RWPE2 (cell line): ENCODE measurements around the gene CCDC74B.
"Not testable (repeated sequence)": the region's sequence is repeated elsewhere in the genome, so short reads cannot be mapped to it uniquely, and the experiment has no call there.

Experiments used
- ATAC-seq: fragments of 200-7000 bp; cut with Tn5 transposase; 3 replicates; pipeline ENCODE4 v1.9.1; 2021; ENCODE audit warnings: low read depth
- DNase-seq: peaks from one replicate; pipeline ENCODE4 v3.0.0-alpha.2; 2020; ENCODE audit warnings: low spot score
- H3K27ac ChIP-seq: fragments of 450-650 bp; 2 replicates; pipeline ENCODE4 v1.5.1; 2017; ENCODE audit warnings: mild to moderate bottlenecking; ENCODE audit not compliant: poor library complexity, severe bottlenecking
- H3K27me3 ChIP-seq: fragments of 250-450 bp; sonication (Bioruptor Pico); 2 replicates; pipeline ENCODE4 v1.5.1; 2021; ENCODE audit warnings: mild to moderate bottlenecking, moderate library complexity; ENCODE audit not compliant: insufficient read depth, poor library complexity, severe bottlenecking
- H3K36me3 ChIP-seq: fragments of 250-450 bp; sonication (Bioruptor Pico); 2 replicates; pipeline ENCODE4 v1.5.1; 2020; ENCODE audit warnings: low read depth, mild to moderate bottlenecking, moderate library complexity
- H3K4me1 ChIP-seq: fragments of 250-450 bp; sonication (Bioruptor Pico); 2 replicates; pipeline ENCODE4 v1.5.1; 2021; ENCODE audit warnings: mild to moderate bottlenecking, moderate library complexity; ENCODE audit not compliant: insufficient read depth, poor library complexity, severe bottlenecking
- H3K4me3 ChIP-seq: fragments of 250-450 bp; sonication (Bioruptor Pico); 2 replicates; pipeline ENCODE4 v1.5.1; 2021; ENCODE audit warnings: mild to moderate bottlenecking, moderate library complexity; ENCODE audit not compliant: severe bottlenecking
- H3K9me3 ChIP-seq: fragments of 250-450 bp; sonication (Bioruptor Pico); 2 replicates; pipeline ENCODE4 v1.5.1; 2021; ENCODE audit warnings: mild to moderate bottlenecking, moderate library complexity; ENCODE audit not compliant: severe bottlenecking
- TF ChIP-seq, protein P1 (sequence below): fragments of 450-650 bp; IDR thresholded peaks from one replicate; pipeline ENCODE4 v1.5.1; 2017; ENCODE audit warnings: mild to moderate bottlenecking, moderate library complexity; ENCODE audit not compliant: poor library complexity, severe bottlenecking

The CCDC74B gene

DNA sequence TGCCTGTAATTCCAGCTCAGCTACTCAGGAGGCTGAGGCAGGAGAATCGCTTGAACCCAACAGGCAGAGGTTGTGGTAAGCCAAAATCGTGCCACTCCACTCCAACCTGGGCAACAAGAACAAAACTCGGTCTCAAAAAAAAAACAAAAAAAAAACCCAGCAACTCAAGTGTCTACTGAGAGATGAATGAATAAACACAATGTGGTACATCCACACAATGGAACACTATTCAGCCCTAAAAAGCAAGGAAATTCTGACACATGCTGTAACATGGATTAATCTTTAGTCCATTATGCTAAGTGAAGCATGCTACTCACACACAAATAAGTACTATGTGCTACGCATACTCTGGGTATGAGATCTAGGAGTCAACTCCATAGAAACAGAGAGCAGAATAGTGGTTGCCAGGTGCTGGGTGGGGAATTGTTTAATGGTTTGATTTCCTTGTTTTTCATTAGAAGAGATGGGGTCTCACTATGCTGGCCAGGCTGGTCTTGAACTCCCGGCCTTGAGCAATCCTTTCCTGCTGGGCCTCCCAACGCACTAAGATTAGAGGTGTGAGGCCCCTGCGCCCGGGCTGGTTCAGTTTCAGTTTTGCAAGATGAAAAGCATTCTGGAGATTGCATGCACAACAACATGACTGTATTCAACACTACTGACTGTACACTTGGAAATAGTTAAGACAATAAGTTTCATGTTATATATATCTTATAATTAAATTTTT, 20.5 kb upstream of the CCDC74B start:
- H3K4me1 ChIP-seq = no peaks in the 10 kb centered on the region
- H3K36me3 ChIP-seq = peaks cover 35% of the 10 kb centered on the region; the same call in 1 of the 2 replicates
- TF ChIP-seq, protein P1, sequence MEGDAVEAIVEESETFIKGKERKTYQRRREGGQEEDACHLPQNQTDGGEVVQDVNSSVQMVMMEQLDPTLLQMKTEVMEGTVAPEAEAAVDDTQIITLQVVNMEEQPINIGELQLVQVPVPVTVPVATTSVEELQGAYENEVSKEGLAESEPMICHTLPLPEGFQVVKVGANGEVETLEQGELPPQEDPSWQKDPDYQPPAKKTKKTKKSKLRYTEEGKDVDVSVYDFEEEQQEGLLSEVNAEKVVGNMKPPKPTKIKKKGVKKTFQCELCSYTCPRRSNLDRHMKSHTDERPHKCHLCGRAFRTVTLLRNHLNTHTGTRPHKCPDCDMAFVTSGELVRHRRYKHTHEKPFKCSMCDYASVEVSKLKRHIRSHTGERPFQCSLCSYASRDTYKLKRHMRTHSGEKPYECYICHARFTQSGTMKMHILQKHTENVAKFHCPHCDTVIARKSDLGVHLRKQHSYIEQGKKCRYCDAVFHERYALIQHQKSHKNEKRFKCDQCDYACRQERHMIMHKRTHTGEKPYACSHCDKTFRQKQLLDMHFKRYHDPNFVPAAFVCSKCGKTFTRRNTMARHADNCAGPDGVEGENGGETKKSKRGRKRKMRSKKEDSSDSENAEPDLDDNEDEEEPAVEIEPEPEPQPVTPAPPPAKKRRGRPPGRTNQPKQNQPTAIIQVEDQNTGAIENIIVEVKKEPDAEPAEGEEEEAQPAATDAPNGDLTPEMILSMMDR = no peak
- H3K9me3 ChIP-seq = no peaks in the 10 kb centered on the region
- no peak overlapping the region for H3K4me3 ChIP-seq
- ATAC-seq = no peak
- no peak overlapping the region for H3K27ac ChIP-seq
- no peaks in the 10 kb centered on the region for H3K27me3 ChIP-seq
- no peak for DNase-seq

DNA sequence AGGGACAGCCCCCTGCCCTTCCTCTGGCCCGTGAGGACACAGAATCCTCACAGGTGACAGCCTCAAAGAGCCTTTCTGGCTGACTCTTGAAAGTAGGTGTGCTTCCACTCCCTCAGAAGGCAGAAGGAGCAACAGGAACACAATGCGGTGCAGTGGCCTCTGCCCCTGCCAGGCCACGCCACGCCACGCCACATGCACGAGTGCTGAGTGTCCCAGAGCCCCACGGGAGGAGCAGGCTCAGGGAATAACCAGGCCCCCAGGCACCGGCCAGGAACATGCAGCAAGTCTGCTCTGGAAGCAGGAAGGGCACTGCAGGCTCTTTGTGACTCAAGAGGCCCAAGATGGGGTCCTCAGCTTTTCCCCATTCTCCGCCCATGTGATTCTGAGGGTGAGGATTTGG, 18.1 kb upstream of the CCDC74B start:
- H3K36me3 ChIP-seq = peaks cover 33% of the 10 kb centered on the region; the same call in 1 of the 2 replicates
- TF ChIP-seq, protein P1 = no peak

DNA sequence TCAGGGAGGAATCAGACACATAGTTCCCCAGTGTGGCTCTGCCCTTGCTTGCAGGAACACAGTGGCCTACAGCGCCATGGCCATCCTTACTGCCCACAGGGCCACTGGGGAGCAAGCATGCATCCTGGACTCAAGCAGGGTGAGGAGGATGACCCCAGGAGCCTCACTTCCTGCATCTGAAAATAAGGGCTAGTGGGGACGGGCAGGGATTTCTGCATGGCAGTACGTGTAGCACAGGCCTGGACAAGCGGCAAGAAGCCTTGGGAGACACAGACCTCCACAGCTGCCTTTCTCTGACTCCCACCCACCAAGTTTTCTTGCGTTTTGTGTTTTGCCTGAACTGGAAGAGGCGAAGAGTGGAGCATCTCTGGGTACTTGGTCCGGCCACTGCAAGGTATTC, 17.6 kb upstream of the CCDC74B start:
- not testable (repeated sequence) for H3K4me3 ChIP-seq, H3K27ac ChIP-seq, H3K9me3 ChIP-seq, ATAC-seq, DNase-seq, H3K4me1 ChIP-seq, H3K27me3 ChIP-seq
- H3K36me3 ChIP-seq = peaks cover 28% of the 10 kb centered on the region; the same call in 1 of the 2 replicates

More for the DNA sequence above, 18.1 kb upstream of the CCDC74B start:
- no peaks in the 10 kb centered on the region for H3K27me3 ChIP-seq
- DNase-seq = no peak
- H3K4me3 ChIP-seq = no peak overlapping the region
- H3K9me3 ChIP-seq = no peaks in the 10 kb centered on the region
- H3K4me1 ChIP-seq = no peaks in the 10 kb centered on the region
- no peak overlapping the region for H3K27ac ChIP-seq
- no peak for ATAC-seq

DNA sequence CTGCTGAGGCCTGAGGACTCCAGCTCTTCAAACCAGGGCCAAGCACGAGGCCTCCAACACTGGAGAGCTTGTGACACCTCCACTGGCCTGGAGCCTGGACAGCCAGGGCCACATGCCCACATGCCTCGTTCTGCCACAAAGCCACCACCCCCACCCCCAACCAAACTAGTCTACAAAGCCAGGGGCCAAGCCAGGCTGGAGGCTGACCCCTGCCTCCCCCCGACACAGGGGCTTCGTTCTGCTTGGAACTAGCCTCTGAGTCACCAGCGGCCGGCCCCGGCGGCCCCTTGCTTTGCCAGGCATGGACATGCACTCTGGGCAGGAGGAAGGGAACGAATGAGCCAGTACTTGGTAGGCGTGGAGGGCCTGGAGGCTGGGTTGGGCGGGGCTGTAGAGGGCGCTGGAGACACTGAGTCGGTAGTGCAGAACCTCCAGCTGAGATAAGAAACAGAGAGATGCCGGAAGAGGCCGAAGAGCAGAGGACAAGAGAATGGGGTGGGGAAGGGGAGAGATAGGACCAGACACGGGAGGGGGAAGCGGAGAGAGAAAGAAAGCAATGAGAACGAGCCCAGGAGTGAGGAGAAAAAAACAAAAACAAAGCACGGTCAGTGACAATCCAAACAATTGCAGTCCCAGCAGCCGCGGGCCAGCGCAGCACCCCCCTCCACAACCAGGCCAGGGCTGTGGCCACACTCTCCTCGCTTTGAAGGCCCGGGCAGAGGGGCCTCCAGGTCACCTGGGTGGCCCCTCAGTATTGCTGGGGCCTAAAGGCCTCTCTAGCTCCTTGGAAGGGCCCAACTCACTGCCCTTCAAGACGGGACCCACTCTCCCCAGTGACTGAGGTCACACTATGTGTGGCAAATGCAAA, 16.2 kb upstream of the CCDC74B start:
- H3K36me3 ChIP-seq = peaks cover 18% of the 10 kb centered on the region; the same call in 1 of the 2 replicates
- ATAC-seq, H3K4me3 ChIP-seq, H3K27me3 ChIP-seq, H3K9me3 ChIP-seq, H3K4me1 ChIP-seq, H3K27ac ChIP-seq, DNase-seq: not testable (repeated sequence)

DNA sequence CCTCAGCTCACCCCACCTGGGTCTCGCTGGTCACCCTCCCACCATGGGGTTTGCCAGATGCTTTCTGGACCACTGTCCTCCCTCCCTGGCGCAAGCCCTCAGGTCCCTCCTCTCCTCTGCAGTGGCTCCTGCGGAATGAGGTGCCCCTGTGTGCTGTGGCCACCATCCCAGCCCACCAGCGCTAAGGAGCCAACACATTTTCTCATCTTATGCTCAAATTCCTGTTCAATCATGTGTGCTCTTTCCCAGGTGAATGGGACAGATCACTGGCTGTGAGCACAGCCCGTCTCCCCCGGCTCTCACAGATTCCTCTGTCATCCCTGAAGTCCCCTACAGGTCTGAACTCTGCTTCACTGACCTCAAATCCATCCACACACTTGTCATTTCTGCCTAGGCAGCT, 15.2 kb upstream of the CCDC74B start:
- no peaks in the 10 kb centered on the region for H3K27me3 ChIP-seq
- H3K36me3 ChIP-seq = peaks cover 11% of the 10 kb centered on the region; the same call in 1 of the 2 replicates
- DNase-seq = no peak
- H3K4me3 ChIP-seq = no peak overlapping the region
- ATAC-seq = no peak
- no peaks in the 10 kb centered on the region for H3K4me1 ChIP-seq
- TF ChIP-seq, protein P1 = no peak
- no peaks in the 10 kb centered on the region for H3K9me3 ChIP-seq
- H3K27ac ChIP-seq = no peak overlapping the region

DNA sequence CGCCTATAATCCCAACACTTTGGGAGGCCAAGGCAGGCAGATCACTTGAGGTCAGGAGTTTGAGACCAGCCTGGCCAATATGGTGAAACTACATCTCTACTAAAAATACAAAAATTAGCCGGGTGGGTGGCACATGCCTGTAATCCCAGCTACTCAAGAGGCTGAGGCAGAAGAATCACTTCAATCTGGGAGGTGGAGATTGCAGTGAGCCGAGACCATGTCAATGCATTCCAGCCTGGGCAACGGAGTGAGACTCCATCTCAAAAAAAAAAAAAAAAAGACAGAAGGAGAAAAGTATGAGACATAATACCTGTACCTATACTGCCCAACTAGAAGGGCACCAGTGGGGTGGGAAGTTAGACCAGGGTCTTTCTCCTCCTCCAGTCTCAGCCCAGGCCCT, 14.5 kb upstream of the CCDC74B start:
- not testable (repeated sequence) for ATAC-seq, H3K27me3 ChIP-seq, H3K9me3 ChIP-seq, DNase-seq, H3K27ac ChIP-seq, H3K4me1 ChIP-seq, H3K36me3 ChIP-seq, H3K4me3 ChIP-seq
